CD4-positive, alpha-beta T cell treated with Interleukin-15 for 4 hours (primary cell): ENCODE measurements around the gene WNK1.
A peak's percentile ranks its signal among the peaks of the same experiment; 100 is the strongest.
"Not testable (repeated sequence)": the region's sequence is repeated elsewhere in the genome, so short reads cannot be mapped to it uniquely, and the experiment has no call there.

Experiments used
- DNase-seq: peaks from one replicate; pipeline ENCODE4 v3.0.0-alpha.2; 2020; ENCODE audit warnings: low spot score

Gene WNK1

DNA sequence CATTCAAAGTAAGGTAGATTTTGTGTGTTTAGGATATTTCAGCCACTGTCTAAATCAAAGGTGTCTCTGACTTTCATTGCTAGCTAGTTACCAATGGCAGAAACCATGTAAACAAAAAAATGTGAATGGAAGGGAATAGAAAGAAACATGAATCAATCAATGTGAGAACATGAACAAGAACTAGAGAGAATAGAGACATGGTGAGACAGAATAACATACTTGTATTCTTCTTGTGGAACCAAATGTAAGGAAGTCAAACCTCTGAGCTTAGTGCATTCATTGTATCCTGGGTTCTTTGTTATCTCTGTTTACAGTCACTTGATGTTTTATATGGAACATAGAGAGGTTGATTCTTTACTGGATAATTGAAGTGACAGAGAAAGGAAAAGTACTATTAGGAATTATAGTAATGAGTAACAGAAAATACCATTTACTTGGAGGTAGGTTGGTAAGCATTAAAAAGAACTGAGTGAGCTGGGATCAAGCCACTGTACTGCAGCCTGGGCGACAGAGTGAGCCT is 2.6 kb upstream of the WNK1 start:
- no peak for DNase-seq

- DNase-seq = no peak
Measured at GRCh38 chr12:750366-751191, 1.8 kb upstream of the WNK1 start.

GRCh38 chr12:751192-751998 is 984 bp upstream of the WNK1 start:
- peak; percentile 88 for DNase-seq

- DNase-seq = peak; percentile 21
Measured at GRCh38 chr12:752695-753610, 574 bp downstream of the WNK1 start.

- peak; percentile 37 for DNase-seq
Measured at GRCh38 chr12:753611-754472, 1.5 kb downstream of the WNK1 start.

- DNase-seq = no peak
Measured at GRCh38 chr12:754473-754820, 2.1 kb downstream of the WNK1 start.

DNA sequence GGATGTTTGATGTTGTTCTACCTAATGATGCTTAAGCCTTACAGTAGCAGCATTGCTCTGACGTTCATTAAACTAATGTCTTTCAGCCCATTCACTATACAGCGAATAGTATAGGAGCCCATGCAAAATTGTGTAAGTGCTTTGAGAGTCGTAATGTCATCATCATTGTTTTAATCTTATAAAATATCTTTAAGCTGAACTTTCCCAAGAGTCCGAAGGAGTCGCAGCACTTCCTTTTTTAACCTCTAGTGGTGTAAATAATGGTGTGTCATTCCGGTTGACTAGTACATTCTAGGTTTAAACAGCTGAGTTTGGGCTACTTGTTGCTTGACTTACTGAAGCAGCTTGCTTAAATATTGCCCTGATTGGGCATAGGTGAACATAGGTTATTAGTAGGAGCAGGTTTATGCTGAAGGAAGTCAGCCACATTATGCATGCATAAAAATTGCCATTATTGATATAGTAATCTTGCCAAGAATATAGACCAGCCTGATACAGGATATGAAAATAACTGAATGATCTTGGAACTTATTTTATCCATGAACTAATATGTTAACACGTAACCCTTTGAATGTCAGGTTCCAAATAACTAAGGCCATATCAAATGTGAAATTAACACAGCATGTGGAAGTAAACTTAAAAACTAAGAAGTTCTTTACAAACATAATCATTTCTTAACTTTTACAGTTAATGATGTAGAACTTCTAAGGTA is 2.6 kb downstream of the WNK1 start:
- DNase-seq = peak; percentile 69

DNA sequence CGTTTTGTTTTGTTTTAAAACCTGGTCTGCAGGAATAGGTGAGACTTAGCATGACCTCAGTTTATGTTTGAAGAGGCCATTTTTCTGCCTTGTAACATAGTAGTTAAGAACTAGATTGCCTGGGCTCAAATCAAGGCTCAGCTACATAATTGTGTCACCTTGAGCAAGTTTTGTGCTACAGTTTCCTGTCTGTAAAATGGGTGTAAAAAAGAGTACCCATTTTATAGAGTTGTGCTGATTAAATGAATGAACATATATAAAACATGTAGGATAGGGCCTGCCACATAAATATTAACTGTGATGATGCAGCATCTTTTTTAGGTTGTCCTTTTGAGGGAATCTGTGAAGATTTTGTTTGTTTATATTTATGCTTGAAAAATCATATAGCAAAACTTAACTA is 7.2 kb downstream of the WNK1 start:
- no peak for DNase-seq

- DNase-seq = no peak
Measured at GRCh38 chr12:761256-761655, 8.9 kb downstream of the WNK1 start.

DNA sequence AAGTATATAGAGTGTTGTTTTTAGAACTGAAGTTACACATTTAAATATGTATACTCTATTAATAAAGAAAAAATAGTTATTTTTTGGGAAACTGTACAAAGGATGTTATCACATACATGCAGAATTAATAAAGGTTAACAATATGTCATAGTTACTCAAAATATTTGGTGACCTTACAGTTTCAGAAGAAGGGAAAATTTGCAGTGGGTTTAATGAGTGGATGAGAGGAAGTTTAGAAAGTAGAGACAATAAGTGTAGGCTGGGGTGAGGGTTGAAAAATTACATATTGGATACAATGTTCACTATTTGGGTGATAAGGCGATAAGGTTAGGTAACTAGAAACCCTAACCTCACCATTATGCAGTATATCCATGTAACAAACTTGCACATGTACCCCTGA is 13.5 kb downstream of the WNK1 start:
- DNase-seq = no peak

DNA sequence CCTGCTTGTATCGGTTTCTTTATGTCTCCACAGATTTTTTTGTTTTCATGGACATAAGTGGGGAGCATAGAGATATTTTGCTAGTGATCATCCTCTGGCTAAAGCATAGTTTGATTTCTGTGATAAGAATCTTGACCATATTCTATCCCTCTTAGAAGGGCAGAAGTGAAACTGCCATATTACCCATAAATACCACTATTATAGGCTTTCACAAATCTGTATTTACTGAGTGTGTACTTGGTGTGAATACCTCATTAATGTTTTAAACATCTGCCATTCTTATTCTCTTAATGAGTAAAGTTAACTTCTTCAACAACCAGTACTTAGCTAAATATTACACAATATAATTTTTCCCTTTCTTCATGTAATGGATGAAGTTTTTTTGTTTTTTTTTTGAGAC is 16.1 kb downstream of the WNK1 start:
- DNase-seq = no peak

GRCh38 chr12:770479-770878 is 18.1 kb downstream of the WNK1 start:
- peak; percentile 27 for DNase-seq

- DNase-seq = no peak
Measured at GRCh38 chr12:772056-772697, 19.8 kb downstream of the WNK1 start.

GRCh38 chr12:774051-774614 is 21.8 kb downstream of the WNK1 start:
- no peak for DNase-seq

DNA sequence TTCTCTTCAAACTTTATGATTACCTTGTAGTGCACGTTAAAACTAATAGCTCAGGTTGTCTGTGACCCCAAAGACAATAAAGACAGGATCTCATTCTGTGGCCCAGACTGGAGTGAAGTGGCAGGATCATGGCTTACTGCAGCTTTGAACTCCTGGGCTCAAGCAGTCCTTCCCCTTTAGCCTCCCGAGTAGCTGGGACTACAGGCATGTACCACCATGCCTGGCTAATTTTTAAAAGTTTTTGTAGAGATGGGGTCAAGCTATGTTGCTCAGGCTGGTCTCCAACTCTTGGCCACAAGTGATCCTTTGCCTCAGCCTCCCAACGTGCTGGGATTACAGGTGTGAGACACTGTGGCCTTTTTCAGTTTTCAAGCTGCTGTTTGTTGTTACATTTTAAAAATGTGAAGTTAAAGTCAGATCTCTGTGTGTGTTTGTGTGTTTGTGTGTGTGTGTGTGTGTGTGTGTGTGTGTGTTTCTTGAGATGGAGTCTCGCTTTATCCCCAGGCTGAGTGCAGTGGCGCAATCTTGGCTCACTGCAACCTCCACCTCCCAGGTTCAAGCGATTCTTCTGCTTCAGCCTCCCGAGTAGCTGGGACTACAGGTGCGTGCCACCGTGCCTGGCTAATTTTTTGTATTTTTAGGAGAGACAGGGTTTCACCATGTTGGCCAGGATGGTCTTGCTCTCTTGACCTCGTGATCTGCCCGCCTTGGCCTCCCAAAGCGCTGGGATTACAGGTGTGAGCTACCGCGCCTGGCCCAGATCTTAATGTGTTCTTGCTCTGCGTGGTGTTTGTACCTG is 23.8 kb downstream of the WNK1 start:
- DNase-seq = not testable (repeated sequence)

GRCh38 chr12:776772-777373 is 24.5 kb downstream of the WNK1 start:
- DNase-seq = not testable (repeated sequence)

GRCh38 chr12:777550-778047 is 25.2 kb downstream of the WNK1 start:
- DNase-seq = no peak

GRCh38 chr12:778615-779014 is 26.2 kb downstream of the WNK1 start:
- no peak for DNase-seq
